ENCODE data around the gene ERP27. TPM values are rescaled to one million over a fixed set of nuclear protein-coding genes. Genes with fewer than 3 reads are reported as not detected.

The ERP27 gene
- polyA plus RNA-seq, 5 donors, result 3.4 to 13.3 (median 9.6) TPM

DNA sequence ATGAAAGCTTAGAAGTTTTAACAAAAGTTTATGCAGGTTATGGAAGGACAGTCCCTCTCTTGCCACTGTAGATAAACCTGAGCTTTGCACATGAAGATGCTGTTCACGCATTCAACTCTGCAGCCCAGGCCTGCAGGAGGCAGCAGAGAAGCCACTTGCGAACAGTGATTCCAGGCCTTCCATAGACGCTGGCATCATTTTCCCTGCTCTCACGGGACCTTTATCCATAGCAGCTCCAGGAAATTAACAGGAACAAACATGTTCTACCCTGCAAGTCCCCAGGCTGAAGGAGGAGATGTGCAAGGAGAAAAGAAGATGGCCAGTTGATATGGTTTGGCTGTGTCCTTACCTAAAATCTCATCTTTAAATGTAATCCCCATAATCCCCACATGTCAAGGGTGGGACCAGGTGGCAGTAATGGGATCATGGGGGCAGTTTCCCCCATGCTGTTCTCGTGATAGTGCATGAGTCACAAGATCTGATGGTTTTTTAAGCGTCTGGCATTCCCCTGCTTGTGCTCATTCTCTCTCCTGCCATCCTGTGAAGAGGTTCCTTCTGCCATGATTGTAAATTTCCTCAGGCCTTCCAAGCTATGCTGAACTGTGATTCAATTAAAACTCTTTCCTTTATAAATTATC is 2.0 kb downstream of the ERP27 start:
- DNase-seq, result no peak

GRCh38 chr12:14935031-14935430 is 3.3 kb downstream of the ERP27 start:
- DNase-seq, result peak; percentile 29 to 30

- no peak for DNase-seq
These were observed 3.8 kb downstream of the ERP27 start for GRCh38 chr12:14934511-14934910.

DNA sequence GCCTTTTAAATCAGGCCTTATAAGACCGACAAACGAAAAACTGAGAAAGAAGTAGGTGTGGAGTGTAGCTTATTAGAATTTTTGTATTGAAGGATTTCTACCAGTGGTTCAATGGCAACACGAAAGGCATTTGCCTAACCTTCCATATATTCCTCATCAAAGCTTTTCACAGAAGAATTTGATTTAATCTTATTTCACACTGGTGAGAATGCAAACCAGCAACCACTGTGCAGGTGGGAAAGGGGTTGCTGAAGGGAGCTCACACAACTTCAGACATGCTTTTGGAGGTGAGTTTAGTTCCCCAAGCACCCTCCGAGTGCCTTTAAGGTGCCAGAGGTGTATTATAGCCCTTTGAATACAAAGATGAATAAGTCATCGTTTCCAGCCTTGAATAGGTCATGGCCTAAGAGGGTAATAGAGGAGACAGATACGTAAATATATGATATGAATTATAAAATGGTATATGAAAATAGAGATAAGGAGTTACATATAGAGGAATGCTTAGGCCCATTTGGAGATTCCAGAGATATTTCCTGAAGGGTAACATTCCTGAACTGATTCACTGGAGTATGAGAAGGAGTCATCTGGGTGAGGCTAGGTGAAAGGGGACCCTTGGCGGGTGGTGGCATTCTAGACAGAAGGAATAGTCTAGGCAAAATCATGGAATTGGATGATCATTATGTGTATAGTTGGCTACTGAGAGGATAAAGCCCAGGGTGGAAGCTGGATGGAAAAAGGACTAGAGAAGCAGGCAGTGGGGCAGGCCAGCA is 6.4 kb downstream of the ERP27 start:
- DNase-seq, result no peak

- no peak for DNase-seq
These were observed 7.0 kb downstream of the ERP27 start for GRCh38 chr12:14931359-14931758.

DNA sequence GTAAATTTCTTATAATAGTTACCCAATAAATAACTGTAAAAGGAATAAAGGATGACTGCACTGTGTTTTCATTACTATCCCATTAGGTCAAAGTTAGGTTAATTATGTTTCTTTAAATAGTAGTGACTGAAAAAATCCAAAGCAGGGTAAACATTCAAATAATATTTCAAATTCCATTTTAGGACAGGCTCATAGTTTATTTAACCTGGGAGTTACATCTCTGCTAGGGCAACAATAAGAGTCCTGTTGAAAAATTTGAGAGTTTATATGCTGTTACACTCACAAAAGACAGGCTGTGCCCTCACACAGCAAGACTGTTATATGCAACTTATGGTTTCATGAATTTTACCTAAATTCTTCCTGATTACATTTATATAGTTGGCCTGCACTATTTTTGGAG is 8.0 kb downstream of the ERP27 start:
- DNase-seq, result no peak

DNA sequence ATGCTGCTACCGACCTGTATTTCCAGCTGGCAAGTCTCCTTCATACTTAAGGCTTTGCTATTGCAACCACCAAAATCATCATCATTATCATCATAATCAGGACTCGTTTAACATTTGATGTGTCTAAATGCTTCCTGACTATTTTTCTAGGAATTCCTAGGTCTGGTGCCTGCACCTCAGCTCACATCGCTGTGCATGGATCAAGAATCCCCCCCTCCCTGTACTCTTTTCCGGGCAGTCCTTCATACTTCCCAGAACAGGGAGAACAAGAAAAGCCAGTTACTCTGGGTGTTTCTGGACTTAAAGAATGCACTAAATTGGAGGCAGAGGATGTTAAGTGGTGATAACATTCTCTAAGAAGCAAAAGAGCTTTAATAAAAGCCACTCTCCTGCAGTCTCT is 9.4 kb downstream of the ERP27 start:
- DNase-seq, result peak; percentile 65 to 75

GRCh38 chr12:14927267-14927666 is 11.1 kb downstream of the ERP27 start:
- no peak for DNase-seq

GRCh38 chr12:14924541-14924940 is 13.8 kb downstream of the ERP27 start:
- DNase-seq, result no peak

- no peak for DNase-seq
These were observed 14.4 kb downstream of the ERP27 start for GRCh38 chr12:14923944-14924343.

DNA sequence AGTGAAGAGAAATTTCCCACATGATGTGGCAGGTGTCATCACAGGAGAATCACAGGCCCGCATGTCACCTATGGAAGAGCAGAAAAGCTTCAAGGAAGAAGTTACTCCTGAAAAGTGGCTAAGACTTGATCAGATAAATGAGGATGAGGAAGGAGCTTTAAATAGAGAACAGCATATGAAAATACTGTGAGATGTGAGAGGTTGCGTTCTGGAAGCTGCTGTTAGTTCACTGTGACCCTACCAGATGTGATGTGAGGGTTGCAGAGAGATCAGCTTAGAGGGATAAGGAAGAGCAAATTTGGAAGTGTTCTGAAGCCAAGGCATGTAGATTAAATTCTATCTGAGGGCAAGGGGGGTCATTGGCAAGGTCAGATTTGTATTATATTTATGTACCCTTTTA is 17.1 kb downstream of the ERP27 start:
- DNase-seq, result no peak

- DNase-seq, result no peak
These were observed 17.7 kb downstream of the ERP27 start for GRCh38 chr12:14920475-14921126.

DNA sequence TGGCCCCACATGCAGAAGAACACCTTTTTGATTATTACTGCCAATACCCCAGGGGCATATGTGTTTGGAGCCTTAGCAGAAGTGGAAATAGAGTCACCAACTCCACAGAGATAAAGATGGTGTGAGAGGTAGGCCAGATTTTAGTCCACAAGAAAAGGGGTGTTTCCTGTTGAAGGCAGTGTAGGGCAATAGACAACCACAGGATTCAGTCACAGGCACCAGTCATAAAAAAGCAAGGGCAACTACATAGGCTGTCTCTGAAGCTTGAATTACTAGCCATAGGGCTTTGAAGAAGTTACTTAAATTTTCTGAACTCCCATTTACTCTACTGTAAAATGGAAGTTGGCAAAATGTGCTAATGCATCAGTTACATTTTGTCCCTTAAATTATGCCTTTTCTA is 18.9 kb downstream of the ERP27 start:
- DNase-seq, result no peak

DNA sequence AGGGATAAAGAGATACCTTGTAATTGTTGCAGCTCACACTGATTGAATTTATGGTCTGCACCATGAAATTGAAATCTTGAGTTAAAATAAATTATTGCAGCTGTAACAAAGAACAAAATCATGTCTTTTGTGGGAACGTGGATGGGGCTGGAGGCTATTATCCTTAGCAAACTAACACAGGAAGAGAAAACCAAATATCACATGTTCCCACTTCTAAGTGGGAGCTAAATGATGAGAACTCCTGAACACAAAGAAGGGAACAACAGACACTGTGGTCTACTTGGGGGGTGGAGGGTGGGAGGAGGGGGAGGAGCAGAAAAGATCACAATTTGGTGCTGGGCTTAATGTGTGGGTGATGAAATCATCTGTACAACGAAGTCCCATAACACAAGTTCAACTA is 22.6 kb downstream of the ERP27 start:
- no peak for DNase-seq

DNA sequence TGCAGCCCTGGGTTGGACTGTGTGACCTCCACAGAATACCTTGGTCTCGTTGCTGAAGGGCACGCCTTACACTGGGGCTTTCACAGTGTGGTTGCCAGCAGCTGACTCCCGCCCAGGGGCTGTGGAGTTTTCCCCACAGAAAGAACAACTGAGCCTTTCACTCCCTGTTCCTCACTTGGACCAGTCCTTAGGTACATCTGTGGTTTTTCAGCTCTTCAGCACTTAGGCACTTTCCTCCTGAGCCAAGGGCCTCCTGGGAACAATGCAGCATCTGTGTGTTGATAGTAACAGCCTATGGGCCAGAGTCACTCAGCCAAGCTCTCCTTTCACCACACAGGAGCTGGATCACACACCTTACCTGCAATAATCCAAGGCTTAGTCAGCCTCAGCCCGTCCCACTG is 25.0 kb downstream of the ERP27 start:
- no peak for DNase-seq

- DNase-seq, result no peak
These were observed 27.2 kb downstream of the ERP27 start for GRCh38 chr12:14911131-14911530.

DNA sequence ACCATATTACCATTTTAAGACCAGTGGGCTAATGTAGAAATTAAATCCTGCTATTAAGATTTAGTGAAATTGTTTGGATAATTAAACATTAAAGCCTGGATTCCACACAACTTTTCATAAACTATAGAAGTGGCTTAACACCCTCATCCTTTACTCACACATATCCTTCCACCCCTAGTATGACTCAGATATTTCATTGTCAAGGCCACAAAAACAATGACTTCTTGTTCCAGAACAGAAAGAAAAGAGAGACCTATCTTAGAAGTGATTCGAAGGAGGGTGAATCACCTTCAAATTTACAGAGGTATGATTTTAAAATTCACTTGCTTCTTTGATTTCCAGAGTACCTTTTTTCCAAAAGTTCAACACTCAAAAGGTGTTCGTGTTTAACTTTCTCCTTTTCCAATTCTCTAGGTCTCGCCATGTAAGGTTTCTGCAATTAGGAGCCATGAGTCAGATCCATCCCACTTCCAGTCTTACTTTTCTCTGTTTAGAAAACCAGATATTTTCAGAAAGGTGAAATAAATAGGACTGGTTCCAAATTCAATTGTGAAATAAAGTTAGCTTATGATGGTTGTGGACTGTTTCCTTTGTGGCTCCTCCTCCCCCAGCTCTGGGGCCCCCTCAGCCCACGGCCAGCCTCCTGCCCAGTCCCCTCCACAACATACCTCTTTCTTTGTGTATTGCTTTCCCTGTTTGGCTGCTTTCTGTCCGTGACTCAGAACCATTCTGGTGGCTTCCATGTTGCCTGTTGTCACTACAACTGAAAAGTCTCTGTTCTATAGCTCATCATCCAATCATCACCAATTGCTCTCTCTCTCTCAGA is 28.0 kb downstream of the ERP27 start:
- DNase-seq, result no peak

DNA sequence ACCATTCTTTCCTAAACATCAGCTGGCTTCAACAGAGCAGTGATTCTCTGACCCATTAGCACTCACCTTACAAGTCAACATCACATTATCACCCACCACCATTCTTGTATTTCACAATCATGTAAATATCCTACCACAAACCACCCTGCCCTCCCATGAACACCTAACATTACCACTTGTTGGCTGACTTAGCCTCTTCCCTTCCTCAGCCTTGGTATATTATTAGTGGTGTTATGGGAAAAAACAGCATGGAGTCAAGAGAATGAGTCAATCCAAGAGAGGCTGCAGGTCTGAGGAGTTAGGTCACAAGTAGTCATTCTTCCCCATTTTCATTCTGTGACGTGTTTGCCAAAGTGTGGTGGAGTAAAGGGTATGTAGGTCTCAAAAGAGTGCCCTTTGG is 30.4 kb downstream of the ERP27 start:
- no peak for DNase-seq

- no peak for DNase-seq
These were observed 32.2 kb downstream of the ERP27 start for GRCh38 chr12:14906114-14906513.

DNA sequence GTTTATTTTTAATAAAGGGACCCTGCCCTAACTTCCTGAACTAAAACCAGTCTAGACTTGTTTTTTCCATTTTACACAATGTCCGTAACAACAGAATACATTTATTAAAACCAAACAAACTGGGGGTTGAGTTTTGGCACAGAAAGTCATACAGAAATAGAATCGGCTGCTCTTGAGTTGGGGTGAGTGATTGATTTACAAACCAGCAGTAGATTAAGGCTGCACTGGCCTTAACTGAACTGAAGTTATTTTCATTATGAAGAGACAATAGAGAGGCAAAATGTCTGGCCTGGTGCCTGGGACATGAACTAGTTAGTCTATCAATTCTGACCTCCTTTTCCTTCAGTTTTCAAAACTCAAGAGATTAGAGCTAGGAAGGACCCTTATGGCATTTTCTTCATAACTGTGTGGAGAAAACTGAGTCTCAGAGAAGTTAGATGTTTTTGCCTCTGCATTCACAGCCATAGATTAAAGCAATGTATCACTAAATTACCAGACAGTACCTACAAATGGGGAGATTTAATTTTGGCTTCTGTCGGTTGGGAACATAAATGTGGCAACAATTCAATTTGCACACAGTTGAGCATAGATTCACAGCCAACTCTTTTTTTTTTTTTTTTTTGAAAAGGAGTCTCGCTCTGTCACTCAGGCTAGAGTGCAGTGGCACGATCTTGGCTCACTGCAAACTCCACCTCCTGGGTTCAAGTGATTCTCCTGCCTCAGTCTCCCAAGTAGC is 32.9 kb downstream of the ERP27 start:
- DNase-seq, result peak in 1 of 2 donors; percentile 57

- DNase-seq, result no peak
These were observed 33.5 kb downstream of the ERP27 start for GRCh38 chr12:14904854-14905253.
